H9 (cell line): ENCODE measurements around the gene LIN9. TPM values are rescaled to one million over a fixed set of nuclear protein-coding genes. Genes with fewer than 3 reads are reported as not detected.

Experiments
- DNase-seq: peaks from one replicate; pipeline ENCODE4 v3.0.0-alpha.2; 2017
- H2AFZ ChIP-seq: one replicate; pipeline ENCODE4 v1.6.1; 2013; ENCODE audit warnings: mild to moderate bottlenecking, low read length, control low read depth, moderate library complexity
- H2AK5ac ChIP-seq: 2 replicates; pipeline ENCODE4 v1.6.1; 2013; ENCODE audit warnings: low read length, control low read depth, mixed read lengths; ENCODE audit not compliant: insufficient read length
- H2BK120ac ChIP-seq: one replicate; pipeline ENCODE4 v1.6.1; 2013; ENCODE audit warnings: low read depth, mild to moderate bottlenecking, low read length, control low read depth, inconsistent platforms; ENCODE audit not compliant: poor library complexity, severe bottlenecking
- H2BK12ac ChIP-seq: 2 replicates; pipeline ENCODE4 v1.6.1; 2013; ENCODE audit warnings: low read length, control low read depth, mixed read lengths, low read depth; ENCODE audit not compliant: insufficient read length
- H2BK15ac ChIP-seq: 2 replicates; pipeline ENCODE4 v1.6.1; 2013; ENCODE audit warnings: low read depth, low read length, control low read depth
- H2BK20ac ChIP-seq: one replicate; pipeline ENCODE4 v1.6.1; 2013; ENCODE audit warnings: low read depth, mild to moderate bottlenecking, low read length, control low read depth, inconsistent platforms; ENCODE audit not compliant: poor library complexity, severe bottlenecking
- H2BK5ac ChIP-seq: 2 replicates; pipeline ENCODE4 v1.6.1; 2013; ENCODE audit warnings: low read length, control low read depth, mixed read lengths; ENCODE audit not compliant: insufficient read length
- H3K14ac ChIP-seq: 2 replicates; pipeline ENCODE4 v1.6.1; 2013; ENCODE audit warnings: low read length, control low read depth; ENCODE audit not compliant: insufficient read depth
- H3K18ac ChIP-seq: 2 replicates; pipeline ENCODE4 v1.6.1; 2013; ENCODE audit warnings: low read depth, mild to moderate bottlenecking, mixed read lengths, low read length, control low read depth; ENCODE audit not compliant: insufficient read length
- H3K23ac ChIP-seq: 2 replicates; pipeline ENCODE4 v1.6.1; 2013; ENCODE audit warnings: low read length, control low read depth, mixed read lengths, low read depth; ENCODE audit not compliant: insufficient read length
- H3K23me2 ChIP-seq: 2 replicates; pipeline ENCODE4 v1.6.1; 2013; ENCODE audit warnings: low read depth, mild to moderate bottlenecking, mixed read lengths, low read length, control low read depth; ENCODE audit not compliant: insufficient read length, poor library complexity, severe bottlenecking
- H3K27ac ChIP-seq: 2 replicates; pipeline ENCODE4 v1.5.1; 2013; ENCODE audit warnings: low read length, control low read depth, mixed read lengths, low read depth; ENCODE audit not compliant: insufficient read length
- H3K27me3 ChIP-seq: 2 replicates; pipeline ENCODE4 v1.6.1; 2013; ENCODE audit warnings: low read length, control low read depth, inconsistent platforms; ENCODE audit not compliant: insufficient read depth
- H3K4ac ChIP-seq: 2 replicates; pipeline ENCODE4 v1.6.1; 2013; ENCODE audit warnings: low read depth, mild to moderate bottlenecking, control low read depth, inconsistent platforms, low read length, moderate library complexity
- H3K4me1 ChIP-seq: 2 replicates; pipeline ENCODE4 v1.6.1; 2013; ENCODE audit warnings: low read length, control low read depth, inconsistent platforms; ENCODE audit not compliant: insufficient read depth
- H3K4me2 ChIP-seq: 2 replicates; pipeline ENCODE4 v1.6.1; 2013; ENCODE audit warnings: low read length, control low read depth, mixed read lengths; ENCODE audit not compliant: insufficient read length, insufficient read depth
- H3K56ac ChIP-seq: 2 replicates; pipeline ENCODE4 v1.6.1; 2013; ENCODE audit warnings: low read depth, mild to moderate bottlenecking, mixed read lengths, low read length, control low read depth; ENCODE audit not compliant: insufficient read length
- H3K79me1 ChIP-seq: 2 replicates; pipeline ENCODE4 v1.6.1; 2013; ENCODE audit warnings: low read depth, mild to moderate bottlenecking, moderate library complexity, low read length, control low read depth, inconsistent platforms; ENCODE audit not compliant: insufficient read depth, poor library complexity, severe bottlenecking
- H3K79me2 ChIP-seq: 2 replicates; pipeline ENCODE4 v1.6.1; 2013; ENCODE audit warnings: low read length, control low read depth, inconsistent platforms; ENCODE audit not compliant: insufficient read depth
- H3K9ac ChIP-seq: 2 replicates; pipeline ENCODE4 v1.6.1; 2013; ENCODE audit warnings: low read length, control low read depth, mixed read lengths; ENCODE audit not compliant: insufficient read length; ENCODE audit errors: extremely low read depth
- H3K9me3 ChIP-seq: one replicate; pipeline ENCODE4 v1.6.1; 2013; ENCODE audit warnings: low read depth, low read length, inconsistent platforms; ENCODE audit not compliant: control insufficient read depth
- H3T11ph ChIP-seq: one replicate; pipeline ENCODE4 v1.6.1; 2013; ENCODE audit warnings: mild to moderate bottlenecking, low read length, control low read depth, inconsistent platforms
- H4K20me1 ChIP-seq: one replicate; pipeline ENCODE4 v1.6.1; 2013; ENCODE audit not compliant: control insufficient read depth, insufficient read length, insufficient read depth
- H4K5ac ChIP-seq: 2 replicates; pipeline ENCODE4 v1.6.1; 2013; ENCODE audit warnings: low read depth, mild to moderate bottlenecking, mixed read lengths, low read length, control low read depth; ENCODE audit not compliant: insufficient read length
- H4K8ac ChIP-seq: replicated peaks from 2 replicates; pipeline ENCODE4 v1.6.1; 2013; ENCODE audit warnings: low read length, control low read depth, mixed read lengths, low read depth; ENCODE audit not compliant: insufficient read length
- H4K91ac ChIP-seq: 2 replicates; pipeline ENCODE4 v1.6.1; 2013; ENCODE audit warnings: low read depth, mild to moderate bottlenecking, moderate library complexity, mixed read lengths, low read length, control low read depth; ENCODE audit not compliant: insufficient read length
- H3K27ac Mint-ChIP-seq, 3 experiments: 2 replicates in 2 of 3; 3 replicates in 1 of 3; pipeline ENCODE4 v1.8.0; 2020 to 2021; ENCODE audit warnings: mixed read lengths in 3 of 3, mild to moderate bottlenecking in 1 of 3, moderate library complexity in 1 of 3
- H3K27me3 Mint-ChIP-seq: 2 replicates; pipeline ENCODE4 v1.8.0; 2021; ENCODE audit warnings: low read depth, mild to moderate bottlenecking, moderate library complexity, mixed read lengths
- H3K36me3 Mint-ChIP-seq, 3 experiments: 2 replicates in 2 of 3; 3 replicates in 1 of 3; pipeline ENCODE4 v1.8.0; 2020 to 2021; ENCODE audit warnings: low read depth in 3 of 3, mixed read lengths in 3 of 3; ENCODE audit not compliant: insufficient read depth in 1 of 3
- H3K4me1 Mint-ChIP-seq, 2 experiments: 2 replicates each; pipeline ENCODE4 v1.8.0; 2020; ENCODE audit warnings: mixed read lengths in 2 of 2
- H3K4me3 Mint-ChIP-seq, 2 experiments: 2 replicates in 1 of 2; 3 replicates in 1 of 2; pipeline ENCODE4 v1.8.0; 2020 to 2021; ENCODE audit warnings: mild to moderate bottlenecking in 2 of 2, mixed read lengths in 2 of 2, moderate library complexity in 1 of 2
- H3K9me3 Mint-ChIP-seq, 2 experiments: 2 replicates in 1 of 2; 3 replicates in 1 of 2; pipeline ENCODE4 v1.8.0; 2020; ENCODE audit warnings: mild to moderate bottlenecking in 2 of 2, mixed read lengths in 2 of 2, moderate library complexity in 1 of 2
- WGBS: extraction: QIAGEN DNeasy Blood & Tissue Kit; methylation state at CpG from one replicate; pipeline ENCODE4 v1.1.7; 2013; ENCODE audit warnings: missing lambda C conversion rate, low lambda C conversion rate, mixed read lengths; ENCODE audit not compliant: insufficient read length; ENCODE audit errors: extremely low coverage; 5-methylcytosine and 5-hydroxymethylcytosine counted together
- total RNA-seq: library from RNA; stranded (reverse); gene quantifications from 2 replicates; pipeline ENCODE4 v1.2.1, GENCODE V29; 2021
- TF ChIP-seq, protein P1 (sequence below): fragments of 200-600 bp; sonication (generic); conservative IDR thresholded peaks from 3 replicates; pipeline ENCODE4 v1.8.0; 2021; ENCODE audit warnings: antibody characterized with exemption, mild to moderate bottlenecking

The LIN9 gene
- total RNA-seq, 1 experiment from 2014 or later, result 9.5 TPM

DNA sequence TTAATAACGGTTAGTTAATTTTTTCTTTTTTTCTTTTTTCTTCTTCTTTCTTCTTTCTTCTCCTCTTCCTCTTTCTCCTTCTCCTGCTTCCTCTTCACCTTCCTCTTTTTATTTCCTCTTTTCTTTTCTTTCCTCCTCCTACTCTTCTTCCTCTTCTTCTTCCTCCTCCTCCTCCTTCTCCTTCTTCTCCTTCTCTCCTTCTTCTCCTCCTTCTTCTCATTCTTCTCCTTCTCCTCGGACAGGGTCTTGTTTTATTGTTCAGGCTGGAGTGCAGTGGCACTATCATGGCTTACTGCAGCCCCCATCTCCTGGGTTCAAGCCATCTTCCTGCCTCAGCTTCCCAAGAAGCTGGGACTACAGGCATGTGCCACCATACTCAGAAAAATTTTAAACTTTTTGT is 109.0 kb downstream of the LIN9 start:
- Histone ChIP-seq H2AK5ac (no peak overlapping the region), H2BK20ac (no peak overlapping the region), H3K14ac (no peak overlapping the region), H3T11ph (no peak overlapping the region), H3K23ac (no peak overlapping the region), H3K23me2 (no peaks in the 10 kb centered on the region), H3K27ac (no peak overlapping the region), H3K4ac (no peak overlapping the region), H3K18ac (no peak overlapping the region), H2BK120ac (no peak overlapping the region), H2BK12ac (no peak overlapping the region), H2AFZ (no peak overlapping the region), H3K9me3 (no peaks in the 10 kb centered on the region), H3K27me3 (no peaks in the 10 kb centered on the region), H4K20me1 (no peaks in the 10 kb centered on the region), H3K56ac (no peak overlapping the region), H3K4me2 (no peak overlapping the region), H3K4me1 (no peaks in the 10 kb centered on the region; the same call in 1 of the 2 replicates), H2BK15ac (no peak overlapping the region), H4K8ac (no peak overlapping the region), H4K5ac (no peak overlapping the region), H3K79me2 (no peaks in the 10 kb centered on the region), H3K79me1 (no peaks in the 10 kb centered on the region), H4K91ac (no peak overlapping the region), H3K9ac (no peak overlapping the region), H2BK5ac (no peak overlapping the region)
- Mint-ChIP-seq H3K9me3 (no peaks in the 10 kb centered on the region), H3K27me3 (peaks cover 3% of the 10 kb centered on the region; the same call in 1 of the 2 replicates), H3K36me3 (no peaks in the 10 kb centered on the region), H3K27ac (no peak overlapping the region; a peak in 1 of 7 replicates), H3K4me1 (peaks cover 13 to 22% of the 10 kb centered on the region in 2 experiments), H3K4me3 (no peak overlapping the region)
- WGBS, result no CpG with 5 or more reads among the region's 2 CpGs
- DNase-seq, result no peak
- TF ChIP-seq, protein P1, sequence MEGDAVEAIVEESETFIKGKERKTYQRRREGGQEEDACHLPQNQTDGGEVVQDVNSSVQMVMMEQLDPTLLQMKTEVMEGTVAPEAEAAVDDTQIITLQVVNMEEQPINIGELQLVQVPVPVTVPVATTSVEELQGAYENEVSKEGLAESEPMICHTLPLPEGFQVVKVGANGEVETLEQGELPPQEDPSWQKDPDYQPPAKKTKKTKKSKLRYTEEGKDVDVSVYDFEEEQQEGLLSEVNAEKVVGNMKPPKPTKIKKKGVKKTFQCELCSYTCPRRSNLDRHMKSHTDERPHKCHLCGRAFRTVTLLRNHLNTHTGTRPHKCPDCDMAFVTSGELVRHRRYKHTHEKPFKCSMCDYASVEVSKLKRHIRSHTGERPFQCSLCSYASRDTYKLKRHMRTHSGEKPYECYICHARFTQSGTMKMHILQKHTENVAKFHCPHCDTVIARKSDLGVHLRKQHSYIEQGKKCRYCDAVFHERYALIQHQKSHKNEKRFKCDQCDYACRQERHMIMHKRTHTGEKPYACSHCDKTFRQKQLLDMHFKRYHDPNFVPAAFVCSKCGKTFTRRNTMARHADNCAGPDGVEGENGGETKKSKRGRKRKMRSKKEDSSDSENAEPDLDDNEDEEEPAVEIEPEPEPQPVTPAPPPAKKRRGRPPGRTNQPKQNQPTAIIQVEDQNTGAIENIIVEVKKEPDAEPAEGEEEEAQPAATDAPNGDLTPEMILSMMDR, result no peak
